NCI-H1436 (cell line): Measurements from ENCODE around the gene MYL7.

ENCODE experiments used
- DNase-seq: peaks from one replicate; lab custom pipeline; 2025; lab: John Stamatoyannopoulos, UW

Gene MYL7

GRCh38 chr7:44100458-44101302 lies 40.5 kb downstream of the MYL7 start:
- no peak for DNase-seq

GRCh38 chr7:44099669-44100068 lies 41.5 kb downstream of the MYL7 start:
- DNase-seq: no peak

GRCh38 chr7:44098092-44099068 lies 42.8 kb downstream of the MYL7 start:
- no peak for DNase-seq

GRCh38 chr7:44097064-44097932 lies 43.8 kb downstream of the MYL7 start:
- DNase-seq: no peak

GRCh38 chr7:44096326-44096881 lies 44.7 kb downstream of the MYL7 start:
- no peak for DNase-seq

- DNase-seq: no peak
Measured at GRCh38 chr7:44095781-44096180, 45.4 kb downstream of the MYL7 start.

- no peak for DNase-seq
Measured at GRCh38 chr7:44094883-44095592, 46.1 kb downstream of the MYL7 start.

GRCh38 chr7:44094365-44094764 lies 46.8 kb downstream of the MYL7 start:
- no peak for DNase-seq

- DNase-seq: no peak
Measured at GRCh38 chr7:44093102-44093641, 48.0 kb downstream of the MYL7 start.
